Measurements from ENCODE around the gene DXO.
"Not testable (repeated sequence)": the region's sequence is repeated elsewhere in the genome, so short reads cannot be mapped to it uniquely, and the experiment has no call there.

Gene DXO

GRCh38 chr6:31980195-31980876, 8.4 kb upstream of the DXO start:
- DNase-seq (ENCODE audit: low read depth in 2 of 2): not testable (repeated sequence)

DNA sequence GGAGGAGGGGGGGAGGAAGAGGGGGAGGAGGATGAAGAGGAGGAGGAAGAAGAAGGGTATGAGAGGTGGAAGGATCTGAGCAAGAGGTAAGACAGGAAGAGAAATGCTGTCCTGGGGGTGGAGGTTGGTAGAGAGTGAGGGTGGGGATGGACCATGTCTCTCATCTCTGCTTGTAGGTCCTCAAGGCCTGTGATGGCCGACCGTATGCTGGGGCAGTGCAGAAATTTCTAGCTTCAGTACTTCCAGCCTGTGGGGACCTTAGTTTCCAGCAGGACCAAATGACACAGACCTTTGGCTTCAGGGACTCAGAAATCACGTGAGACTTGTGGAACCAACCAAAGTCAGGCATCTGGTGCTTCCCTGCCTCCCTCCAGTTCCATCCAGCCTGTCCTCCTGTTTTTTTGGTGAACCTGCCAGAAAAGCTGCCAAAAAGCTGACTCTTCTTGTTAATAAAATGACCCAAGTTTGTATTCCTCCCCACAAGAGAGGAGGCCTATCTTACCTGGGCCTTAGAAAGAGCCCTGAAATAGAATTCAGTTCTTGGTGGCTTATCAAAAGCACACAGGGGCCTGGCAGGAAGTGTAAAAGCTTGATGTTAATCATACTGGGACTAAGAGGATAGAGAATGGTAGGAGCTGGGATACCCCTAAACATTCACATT, 7.4 kb upstream of the DXO start:
- DNase-seq (ENCODE audit: low read depth in 2 of 2): no peak

- no peak for DNase-seq (ENCODE audit: low read depth in 2 of 2)
These were observed 6.9 kb upstream of the DXO start for GRCh38 chr6:31978831-31979230.

DNA sequence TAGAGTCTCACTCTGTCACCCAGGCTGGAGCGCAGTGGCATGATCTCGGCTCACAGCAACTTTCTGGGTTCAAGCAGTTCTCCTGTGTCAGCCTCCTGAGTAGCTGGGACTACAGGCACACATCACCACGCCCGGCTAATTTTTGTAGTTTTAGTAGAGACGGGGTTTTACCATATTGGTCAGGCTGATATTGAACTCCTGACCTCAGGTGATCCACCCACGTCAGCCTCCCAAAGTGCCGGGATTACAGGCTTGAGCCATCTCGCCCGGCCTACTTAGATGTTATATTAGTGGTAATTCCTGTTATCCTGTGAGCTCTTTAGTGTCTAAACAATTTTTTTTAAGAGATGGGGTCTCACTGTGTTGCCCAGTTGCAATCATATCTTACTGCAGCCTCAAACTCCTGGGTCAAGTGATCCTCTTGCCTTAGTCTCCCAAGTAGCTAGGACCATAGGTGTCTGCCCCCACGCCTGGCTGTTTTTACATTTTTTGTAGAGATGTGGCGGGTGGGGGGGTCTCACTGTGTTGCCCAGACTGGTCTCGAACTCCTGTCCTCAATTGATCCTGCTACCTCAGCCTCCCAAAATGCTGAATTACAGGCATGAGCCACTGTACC, 6.0 kb upstream of the DXO start:
- DNase-seq (ENCODE audit: low read depth in 2 of 2): no peak

GRCh38 chr6:31976065-31976464, 4.1 kb upstream of the DXO start:
- DNase-seq (ENCODE audit: low read depth in 2 of 2): not testable (repeated sequence)

- DNase-seq (ENCODE audit: low read depth in 2 of 2): no peak
These were observed 892 bp upstream of the DXO start for GRCh38 chr6:31972709-31973350.

DNA sequence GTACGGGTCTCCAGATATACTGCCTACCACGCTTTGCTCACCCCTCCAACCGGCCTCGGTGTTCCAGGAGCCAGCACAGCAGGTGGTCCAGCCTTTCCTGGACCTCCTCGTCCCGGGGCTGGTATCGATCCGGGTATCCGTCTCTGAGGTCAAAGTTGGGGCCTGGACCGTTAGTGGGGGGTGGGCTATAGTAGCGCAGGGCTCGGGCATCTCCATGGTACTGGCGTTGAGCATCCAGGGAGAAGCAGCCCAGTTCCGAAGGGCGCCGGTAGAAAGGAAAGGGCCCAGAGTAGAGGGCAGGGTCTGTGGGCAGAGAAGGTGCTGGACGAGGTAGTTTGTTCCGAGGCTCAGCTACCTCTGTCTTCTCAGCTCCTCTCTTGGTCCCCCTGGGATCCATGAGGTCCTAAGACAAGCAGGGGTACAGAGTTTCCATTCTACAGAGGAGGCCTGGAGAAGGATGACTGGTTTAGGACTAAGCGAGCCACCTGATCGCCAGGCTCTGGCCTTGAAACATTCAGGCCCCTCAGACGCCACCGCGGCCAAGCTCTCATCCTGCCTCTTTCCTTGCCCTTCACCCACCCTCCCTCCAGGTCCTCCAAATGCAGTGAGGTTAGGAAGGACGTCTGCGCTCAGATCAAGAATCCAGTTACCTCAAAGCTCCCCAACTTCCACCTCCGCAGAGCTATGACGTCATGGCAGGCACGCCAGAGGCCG, 502 bp downstream of the DXO start:
- no peak for DNase-seq (ENCODE audit: low read depth in 2 of 2)

DNA sequence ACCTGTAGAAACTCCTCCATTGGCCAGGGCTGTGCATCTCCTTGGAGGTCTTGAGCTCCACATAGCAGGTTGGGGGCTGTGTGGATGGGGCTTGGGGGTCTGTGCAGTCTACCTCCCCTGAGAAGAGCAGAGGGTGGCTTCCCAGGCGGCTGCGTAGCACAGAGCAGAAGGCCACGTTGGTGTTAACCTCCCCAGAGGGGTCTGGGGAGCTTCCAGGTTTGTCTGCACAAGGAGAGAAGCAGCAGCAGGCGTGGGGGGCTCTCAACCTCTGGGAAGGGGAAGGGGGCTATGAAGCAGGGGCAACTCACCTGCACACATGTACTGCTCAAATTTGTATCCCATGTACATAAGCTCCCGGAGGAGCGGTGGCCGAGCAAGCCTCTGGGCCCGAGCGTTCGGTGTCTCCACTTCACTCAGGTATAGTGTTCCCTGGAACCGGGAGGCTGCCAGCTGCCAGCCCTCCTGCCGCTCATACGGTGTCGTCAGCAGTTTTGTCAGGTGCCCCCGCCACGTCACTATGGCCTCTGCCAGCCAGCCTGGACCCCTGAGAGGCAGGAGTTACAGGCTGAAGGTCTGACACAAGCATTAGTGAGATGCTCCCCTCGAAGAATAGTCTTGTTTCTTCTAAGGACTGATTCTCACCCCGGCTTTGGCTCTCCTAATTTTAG, 1.2 kb downstream of the DXO start:
- no peak for DNase-seq (ENCODE audit: low read depth in 2 of 2)

DNA sequence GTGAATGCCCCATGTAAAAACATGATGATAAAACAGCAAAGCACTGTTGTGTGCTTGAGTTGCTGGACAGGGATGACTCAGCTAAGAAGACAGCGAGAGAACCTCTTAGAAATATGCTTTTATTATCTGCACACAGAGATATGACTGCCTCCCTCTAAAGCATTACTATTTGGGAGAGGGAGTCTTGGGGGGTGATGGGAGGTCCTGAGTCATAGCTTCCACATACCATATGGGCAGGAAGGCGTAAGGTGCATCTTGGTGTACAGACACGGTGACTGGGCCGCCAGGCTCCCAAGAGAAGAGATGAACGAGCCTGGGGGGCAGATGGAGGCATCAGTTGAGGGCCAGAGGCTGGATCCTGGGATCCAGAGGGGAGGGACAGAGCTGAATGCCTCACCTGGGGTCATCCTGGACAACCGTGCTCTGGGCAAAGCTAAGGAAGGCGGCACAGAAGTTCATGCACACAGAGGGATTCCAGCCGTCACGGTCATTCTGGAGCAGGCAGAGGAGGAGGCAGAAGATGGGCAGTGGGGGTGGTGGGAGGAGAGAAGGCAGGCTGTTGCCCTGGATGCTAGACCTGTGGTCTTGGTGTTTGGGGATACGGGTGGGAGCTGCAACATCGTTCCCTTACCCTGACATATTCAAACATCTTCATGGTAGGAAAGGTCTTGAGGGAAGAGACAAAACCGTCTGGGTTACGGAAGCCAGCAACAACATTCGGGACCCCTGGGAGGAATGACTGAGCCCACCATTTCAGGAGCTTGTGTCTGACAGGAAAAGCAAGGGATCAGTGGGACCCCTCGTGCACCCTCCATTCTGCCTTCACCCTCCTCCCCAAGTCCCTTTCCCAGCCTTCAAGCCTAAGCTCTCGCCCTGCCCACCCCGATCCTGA, 2.0 kb downstream of the DXO start:
- no peak for DNase-seq (ENCODE audit: low read depth in 2 of 2)

- no peak for DNase-seq (ENCODE audit: low read depth in 2 of 2)
These were observed 2.9 kb downstream of the DXO start for GRCh38 chr6:31968791-31969711.

GRCh38 chr6:31968326-31968725, 3.6 kb downstream of the DXO start:
- DNase-seq (ENCODE audit: low read depth in 2 of 2): no peak

DNA sequence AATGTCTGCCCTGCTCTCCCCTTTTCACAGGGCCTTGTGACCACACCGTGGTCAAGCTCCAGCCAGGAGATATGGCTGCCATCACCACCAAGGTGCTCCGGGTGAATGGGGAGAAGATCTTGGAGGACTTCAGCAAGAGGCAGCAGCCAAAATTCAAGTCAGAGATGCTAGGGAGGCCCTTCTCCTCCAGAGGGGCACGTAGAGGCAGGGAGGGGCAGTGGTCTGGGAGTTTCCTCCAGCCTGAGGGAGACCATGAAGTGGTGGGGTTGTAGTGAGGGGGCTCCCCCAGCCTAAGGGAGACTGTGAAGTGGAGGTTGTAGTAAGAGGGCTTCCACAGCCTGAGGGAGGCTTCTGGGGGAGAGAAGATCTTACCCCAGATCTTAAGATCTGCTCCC, 4.0 kb downstream of the DXO start:
- no peak for DNase-seq (ENCODE audit: low read depth in 2 of 2)

GRCh38 chr6:31966997-31967925, 4.7 kb downstream of the DXO start:
- DNase-seq (ENCODE audit: low read depth in 2 of 2): no peak

DNA sequence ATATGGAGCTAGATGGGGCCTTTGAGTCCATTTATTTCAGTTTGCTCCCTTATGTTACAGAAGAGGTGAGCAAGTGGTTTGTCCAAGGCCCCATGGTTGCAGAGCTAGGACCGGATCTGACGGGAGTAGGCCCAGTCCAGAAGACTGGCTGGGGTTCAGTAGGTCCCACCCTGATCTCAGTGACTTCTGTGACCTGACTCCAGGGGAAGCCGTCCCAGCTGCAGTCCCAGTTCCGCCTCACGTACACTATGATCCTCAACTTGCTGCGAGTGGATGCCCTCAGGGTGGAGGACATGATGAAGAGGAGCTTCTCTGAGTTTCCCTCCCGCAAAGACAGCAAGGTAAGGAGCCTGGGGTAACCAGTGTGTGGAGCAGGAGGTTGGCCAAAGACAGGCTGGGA, 5.4 kb downstream of the DXO start:
- no peak for DNase-seq (ENCODE audit: low read depth in 2 of 2)

GRCh38 chr6:31965700-31966099, 6.2 kb downstream of the DXO start:
- DNase-seq (ENCODE audit: low read depth in 2 of 2): no peak

GRCh38 chr6:31963921-31964320, 8.0 kb downstream of the DXO start:
- DNase-seq (ENCODE audit: low read depth in 2 of 2): no peak

GRCh38 chr6:31961616-31962015, 10.3 kb downstream of the DXO start:
- DNase-seq (ENCODE audit: low read depth in 2 of 2): no peak
